GM18517 (cell line): Measurements from ENCODE around the gene SERPINF2.
"Not testable (repeated sequence)": the region's sequence is repeated elsewhere in the genome, so short reads cannot be mapped to it uniquely, and the experiment has no call there.

Experiments
- ATAC-seq: cut with Tn5 transposase; IDR thresholded peaks from one replicate; pipeline ENCODE4 v1.9.1; 2021; ENCODE audit warnings: mild to moderate bottlenecking, moderate library complexity; ENCODE audit not compliant: unreplicated experiment

Gene SERPINF2

GRCh38 chr17:1762233-1762900 is 19.7 kb downstream of the SERPINF2 start:
- ATAC-seq = no peak

- no peak for ATAC-seq
Measured at GRCh38 chr17:1762901-1763898, 20.5 kb downstream of the SERPINF2 start.

DNA sequence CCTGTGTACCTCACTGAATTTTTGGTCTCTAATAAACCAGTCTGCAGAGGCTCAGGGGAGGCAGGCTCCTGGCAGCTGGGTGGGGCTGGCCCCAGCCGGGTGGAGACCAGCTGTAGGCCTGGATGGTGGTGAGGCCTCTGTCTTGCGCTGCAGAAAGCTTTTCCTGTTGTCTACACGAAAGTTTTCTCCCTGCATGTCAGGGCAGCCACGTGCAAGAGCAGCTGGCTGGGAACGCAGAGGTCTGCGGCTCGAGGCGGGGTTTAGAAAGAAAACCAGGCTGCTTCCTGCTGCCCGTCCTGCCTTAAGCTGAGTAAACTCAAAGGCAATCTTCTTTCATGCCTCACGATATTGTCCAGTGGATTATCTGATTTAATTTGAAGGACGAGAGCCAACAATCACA is 21.6 kb downstream of the SERPINF2 start:
- no peak for ATAC-seq

DNA sequence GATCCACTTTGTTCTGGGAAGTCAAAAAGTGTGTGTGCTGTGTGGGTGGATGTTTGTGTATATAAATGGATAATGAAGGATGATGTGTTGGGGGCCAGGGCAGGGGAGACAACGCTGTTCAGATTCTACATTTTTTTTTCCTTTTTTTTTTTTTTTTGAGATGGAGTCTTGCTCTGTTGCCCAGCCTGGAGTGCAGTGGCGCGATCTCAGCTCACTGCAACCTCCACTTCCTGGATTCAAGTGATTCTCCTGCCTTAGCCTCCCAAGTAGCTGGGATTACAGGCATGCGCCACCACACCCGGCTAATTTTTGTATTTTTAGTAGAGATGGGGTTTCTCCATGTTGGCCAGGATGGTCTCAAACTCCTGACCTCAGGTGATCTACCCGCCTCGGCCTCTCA is 22.0 kb downstream of the SERPINF2 start:
- ATAC-seq = not testable (repeated sequence)

DNA sequence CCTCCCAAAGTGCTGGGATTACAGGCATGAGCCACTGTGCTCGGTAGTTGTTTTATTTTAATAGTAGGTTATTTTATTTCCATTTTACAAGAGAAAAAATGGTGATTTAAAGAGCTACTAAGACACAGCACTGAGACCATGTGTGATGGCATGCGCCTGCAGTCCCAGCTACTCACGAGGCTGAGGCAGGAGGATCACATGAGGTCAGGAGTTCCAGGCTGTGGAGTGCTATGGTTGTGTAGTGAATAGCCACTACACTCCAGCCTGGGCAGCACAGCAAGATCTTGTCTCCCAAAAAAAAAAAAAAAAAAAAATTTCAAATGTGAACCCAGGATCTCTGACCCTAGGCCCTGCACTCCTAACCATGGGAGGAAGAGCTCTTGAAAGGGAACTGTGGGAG is 22.9 kb downstream of the SERPINF2 start:
- no peak for ATAC-seq

GRCh38 chr17:1766382-1767135 is 23.9 kb downstream of the SERPINF2 start:
- ATAC-seq = no peak

GRCh38 chr17:1767358-1767757 is 24.7 kb downstream of the SERPINF2 start:
- no peak for ATAC-seq

DNA sequence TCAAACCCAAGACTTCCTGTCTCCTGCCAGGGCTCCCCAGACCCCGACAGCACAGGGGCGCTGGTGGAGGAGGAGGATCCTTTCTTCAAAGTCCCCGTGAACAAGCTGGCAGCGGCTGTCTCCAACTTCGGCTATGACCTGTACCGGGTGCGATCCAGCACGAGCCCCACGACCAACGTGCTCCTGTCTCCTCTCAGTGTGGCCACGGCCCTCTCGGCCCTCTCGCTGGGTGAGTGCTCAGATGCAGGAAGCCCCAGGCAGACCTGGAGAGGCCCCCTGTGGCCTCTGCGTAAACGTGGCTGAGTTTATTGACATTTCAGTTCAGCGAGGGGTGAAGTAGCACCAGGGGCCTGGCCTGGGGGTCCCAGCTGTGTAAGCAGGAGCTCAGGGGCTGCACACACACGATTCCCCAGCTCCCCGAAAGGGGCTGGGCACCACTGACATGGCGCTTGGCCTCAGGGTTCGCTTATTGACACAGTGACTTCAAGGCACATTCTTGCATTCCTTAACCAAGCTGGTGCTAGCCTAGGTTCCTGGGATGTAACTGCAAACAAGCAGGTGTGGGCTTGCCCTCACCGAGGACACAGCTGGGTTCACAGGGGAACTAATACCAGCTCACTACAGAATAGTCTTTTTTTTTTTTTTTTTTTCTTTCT is 27.3 kb downstream of the SERPINF2 start:
- no peak for ATAC-seq

GRCh38 chr17:1773000-1773695 is 30.5 kb downstream of the SERPINF2 start:
- ATAC-seq = not testable (repeated sequence)

GRCh38 chr17:1773696-1774181 is 31.1 kb downstream of the SERPINF2 start:
- no peak for ATAC-seq

DNA sequence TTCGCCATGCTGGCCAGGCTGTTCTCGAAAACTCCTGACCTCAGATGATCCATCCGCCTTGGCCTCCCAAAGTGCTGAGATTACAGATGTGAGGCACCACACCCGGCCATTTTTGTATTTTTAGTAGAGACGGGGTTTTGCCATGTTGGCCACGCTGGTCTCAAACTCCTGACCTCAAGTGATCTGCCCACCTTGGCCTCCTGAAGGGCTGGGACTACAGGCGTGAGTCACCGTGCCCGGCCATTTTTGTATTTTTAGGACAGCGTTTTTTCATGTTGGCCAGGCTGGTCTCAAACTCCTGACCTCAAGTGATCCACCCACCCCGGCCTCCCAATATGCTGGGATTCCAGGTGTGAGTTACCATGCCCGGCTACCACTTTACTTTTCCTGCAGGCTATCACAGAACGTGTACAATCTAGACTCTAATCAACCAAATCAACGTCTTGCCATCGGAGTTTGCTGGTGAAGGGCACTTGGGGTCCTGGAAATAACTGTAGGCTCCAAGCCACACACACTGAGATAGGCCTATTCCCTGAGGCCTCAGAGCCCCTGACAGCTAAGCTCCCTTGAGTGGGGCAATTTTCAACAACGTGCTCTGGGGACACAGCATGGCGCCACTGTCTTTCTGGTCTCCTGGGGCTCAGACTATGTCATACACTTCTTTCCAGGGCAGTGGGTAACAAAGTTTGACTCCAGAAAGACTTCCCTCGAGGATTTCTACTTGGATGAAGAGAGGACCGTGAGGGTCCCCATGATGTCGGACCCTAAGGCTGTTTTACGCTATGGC is 31.9 kb downstream of the SERPINF2 start:
- no peak for ATAC-seq

DNA sequence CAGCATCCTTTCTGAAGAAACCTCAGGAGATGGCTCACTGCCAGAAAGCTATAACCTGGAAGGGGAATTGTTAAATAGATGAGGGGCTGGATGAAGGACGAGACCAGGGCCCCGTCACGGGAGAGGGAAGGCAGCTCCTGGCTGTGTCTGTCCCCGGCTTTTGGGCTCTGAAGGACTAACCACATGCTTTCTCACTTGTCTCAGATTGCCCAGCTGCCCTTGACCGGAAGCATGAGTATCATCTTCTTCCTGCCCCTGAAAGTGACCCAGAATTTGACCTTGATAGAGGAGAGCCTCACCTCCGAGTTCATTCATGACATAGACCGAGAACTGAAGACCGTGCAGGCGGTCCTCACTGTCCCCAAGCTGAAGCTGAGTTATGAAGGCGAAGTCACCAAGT is 33.7 kb downstream of the SERPINF2 start:
- no peak for ATAC-seq

GRCh38 chr17:1776857-1777256 is 34.2 kb downstream of the SERPINF2 start:
- no peak for ATAC-seq

- ATAC-seq = no peak
Measured at GRCh38 chr17:1779571-1780131, 37.0 kb downstream of the SERPINF2 start.

DNA sequence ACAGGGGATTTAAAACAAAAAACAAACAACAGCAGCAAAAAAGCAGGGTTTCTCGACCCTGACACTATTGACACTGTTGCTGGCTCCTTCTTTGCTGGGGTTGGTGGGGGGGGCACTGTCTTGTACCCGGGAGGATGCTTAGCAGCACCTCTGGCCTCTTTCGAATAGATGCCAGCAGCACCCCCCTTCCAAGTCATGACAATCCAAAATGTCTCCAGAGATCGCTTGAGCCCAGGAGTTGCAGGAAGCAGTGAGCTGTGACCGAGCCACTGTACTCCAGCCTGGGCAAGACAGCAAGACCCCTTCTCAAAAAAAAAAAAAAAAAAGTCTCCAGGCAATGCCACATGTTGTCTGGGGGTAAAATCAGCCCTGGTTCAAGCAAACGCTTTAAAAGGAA is 39.5 kb downstream of the SERPINF2 start:
- ATAC-seq = no peak

- no peak for ATAC-seq
Measured at GRCh38 chr17:1783271-1783670, 40.6 kb downstream of the SERPINF2 start.

DNA sequence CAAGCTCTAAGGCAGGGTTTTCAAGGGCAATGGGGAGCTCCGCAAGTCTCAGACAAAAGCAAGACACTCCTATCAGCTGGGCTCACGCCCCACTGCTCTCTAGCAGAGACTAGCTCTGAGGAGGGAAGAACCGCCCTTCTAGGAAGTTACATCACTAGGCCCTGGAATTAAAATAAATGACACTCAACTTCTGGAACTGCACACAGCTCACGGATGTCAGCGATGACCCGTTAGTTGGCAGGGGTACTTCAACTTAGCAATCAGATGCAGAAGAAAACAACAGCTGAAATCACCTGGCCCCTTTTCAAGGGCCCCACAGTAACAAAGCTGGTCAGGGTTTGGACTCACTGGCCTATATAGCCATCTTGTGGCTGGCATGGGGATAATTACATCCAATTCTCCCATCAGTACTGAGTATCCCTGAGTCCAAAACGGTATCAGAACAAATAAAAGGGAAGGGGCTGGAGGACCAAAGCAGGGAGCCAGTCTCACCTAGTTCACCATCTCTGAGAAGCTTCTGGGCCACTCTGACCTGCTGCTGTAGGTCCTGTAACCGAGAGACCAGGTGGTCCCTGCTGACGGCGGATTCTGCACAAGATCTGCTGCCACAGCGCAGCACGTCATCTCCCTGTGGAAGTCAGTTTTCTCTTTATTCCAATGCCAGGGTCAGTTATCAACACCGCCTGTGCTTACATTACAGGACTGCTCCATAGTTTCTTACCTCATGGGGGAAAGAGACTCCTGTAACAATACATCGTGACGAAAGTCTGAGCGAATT is 41.4 kb downstream of the SERPINF2 start:
- no peak for ATAC-seq

GRCh38 chr17:1785930-1786329 is 43.3 kb downstream of the SERPINF2 start:
- ATAC-seq = no peak
